NB4 (cell line): ENCODE measurements around the gene TSHR.

Source experiments
- POLR2A ChIP-seq: IDR thresholded peaks from 2 replicates; pipeline ENCODE4 v1.6.1; 2011; ENCODE audit warnings: mild to moderate bottlenecking; ENCODE audit not compliant: insufficient read length; ENCODE audit errors: extremely low read depth
- TF ChIP-seq, protein P1 (sequence below): IDR thresholded peaks from one replicate; pipeline ENCODE4 v1.5.1; 2012; ENCODE audit warnings: low read depth, low read length
- TF ChIP-seq, protein P2 (sequence below): IDR thresholded peaks from 2 replicates; pipeline ENCODE4 v1.6.1; 2011; ENCODE audit warnings: low read depth, low read length

GRCh38 chr14:81007131-81007530 lies 51.7 kb downstream of the TSHR start:
- TF ChIP-seq, protein P1, sequence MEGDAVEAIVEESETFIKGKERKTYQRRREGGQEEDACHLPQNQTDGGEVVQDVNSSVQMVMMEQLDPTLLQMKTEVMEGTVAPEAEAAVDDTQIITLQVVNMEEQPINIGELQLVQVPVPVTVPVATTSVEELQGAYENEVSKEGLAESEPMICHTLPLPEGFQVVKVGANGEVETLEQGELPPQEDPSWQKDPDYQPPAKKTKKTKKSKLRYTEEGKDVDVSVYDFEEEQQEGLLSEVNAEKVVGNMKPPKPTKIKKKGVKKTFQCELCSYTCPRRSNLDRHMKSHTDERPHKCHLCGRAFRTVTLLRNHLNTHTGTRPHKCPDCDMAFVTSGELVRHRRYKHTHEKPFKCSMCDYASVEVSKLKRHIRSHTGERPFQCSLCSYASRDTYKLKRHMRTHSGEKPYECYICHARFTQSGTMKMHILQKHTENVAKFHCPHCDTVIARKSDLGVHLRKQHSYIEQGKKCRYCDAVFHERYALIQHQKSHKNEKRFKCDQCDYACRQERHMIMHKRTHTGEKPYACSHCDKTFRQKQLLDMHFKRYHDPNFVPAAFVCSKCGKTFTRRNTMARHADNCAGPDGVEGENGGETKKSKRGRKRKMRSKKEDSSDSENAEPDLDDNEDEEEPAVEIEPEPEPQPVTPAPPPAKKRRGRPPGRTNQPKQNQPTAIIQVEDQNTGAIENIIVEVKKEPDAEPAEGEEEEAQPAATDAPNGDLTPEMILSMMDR, result no peak
- TF ChIP-seq POLR2A, result no peak
- TF ChIP-seq, protein P2, sequence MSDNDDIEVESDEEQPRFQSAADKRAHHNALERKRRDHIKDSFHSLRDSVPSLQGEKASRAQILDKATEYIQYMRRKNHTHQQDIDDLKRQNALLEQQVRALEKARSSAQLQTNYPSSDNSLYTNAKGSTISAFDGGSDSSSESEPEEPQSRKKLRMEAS, result no peak
